CD14-positive monocyte (primary cell): Measurements from ENCODE around the gene CCDC106. TPM values are rescaled to one million over a fixed set of nuclear protein-coding genes. Genes with fewer than 3 reads are reported as not detected.

ENCODE experiments used
- DNase-seq, 3 donors: peaks; one replicate each; pipeline ENCODE4 v3.0.0-alpha.2; 2011 to 2022
- H2AFZ ChIP-seq: 2 replicates; pipeline ENCODE4 v1.6.0; 2012; ENCODE audit warnings: mild to moderate bottlenecking, low read depth, low read length, inconsistent platforms; ENCODE audit not compliant: insufficient read depth, poor library complexity, severe bottlenecking
- H3K27ac ChIP-seq, 2 donors: 1 replicate in 1 of 2; 2 replicates in 1 of 2; pipeline ENCODE4 v1.5.1; 2012 to 2013; ENCODE audit warnings: low read length in 2 of 2, control low read depth in 1 of 2, inconsistent platforms in 1 of 2, low read depth in 1 of 2, mild to moderate bottlenecking in 1 of 2
- H3K27me3 ChIP-seq, 2 donors: one replicate each; pipeline versions ENCODE4 v1.6.0 to v1.6.1; 2011 to 2013; ENCODE audit warnings: low read length in 2 of 2; ENCODE audit not compliant: control insufficient read depth in 2 of 2, insufficient read depth in 2 of 2
- H3K36me3 ChIP-seq, 2 donors: replicated peaks in 1 of 2; 1 replicate in 1 of 2; 2 replicates in 1 of 2; pipeline versions ENCODE4 v1.5.1 to v1.6.1; 2012 to 2013; ENCODE audit warnings: low read length in 2 of 2, control low read depth in 1 of 2, inconsistent platforms in 1 of 2, mild to moderate bottlenecking in 1 of 2; ENCODE audit not compliant: insufficient read depth in 2 of 2, control insufficient read depth in 1 of 2
- H3K4me1 ChIP-seq, 2 donors: 1 replicate in 1 of 2; 2 replicates in 1 of 2; pipeline versions ENCODE4 v1.5.1 to v1.6.1; 2012 to 2013; ENCODE audit warnings: low read length in 2 of 2, control low read depth in 1 of 2, inconsistent platforms in 1 of 2, mild to moderate bottlenecking in 1 of 2, moderate library complexity in 1 of 2; ENCODE audit not compliant: insufficient read depth in 2 of 2, control insufficient read depth in 1 of 2
- H3K4me2 ChIP-seq: replicated peaks from 2 replicates; pipeline ENCODE3; 2012; ENCODE audit warnings: low read length, moderate library complexity, mild to moderate bottlenecking; ENCODE audit not compliant: poor library complexity, severe bottlenecking; ENCODE audit errors: extremely low read depth
- H3K4me3 ChIP-seq, 3 experiments: fragments of 200-600 bp in 1 of 3; sonication (generic) in 1 of 3; replicated peaks in 1 of 3; 1 replicate in 2 of 3; 2 replicates in 1 of 3; pipeline ENCODE4 v1.5.1; 2011 to 2013; ENCODE audit warnings: low read length in 3 of 3, mild to moderate bottlenecking in 3 of 3, control low read depth in 2 of 3, low read depth in 2 of 3, inconsistent platforms in 1 of 3, moderate library complexity in 1 of 3
- H3K79me2 ChIP-seq: 2 replicates; pipeline ENCODE4 v1.6.0; 2012; ENCODE audit warnings: mild to moderate bottlenecking, control low read depth, inconsistent platforms, low read length, moderate library complexity; ENCODE audit not compliant: insufficient read depth
- H3K9ac ChIP-seq: 2 replicates; pipeline ENCODE4 v1.6.0; 2017; ENCODE audit warnings: low read length, mild to moderate bottlenecking; ENCODE audit not compliant: insufficient read depth, poor library complexity, severe bottlenecking
- H3K9me3 ChIP-seq, 2 donors: replicated peaks in 1 of 2; 1 replicate in 1 of 2; 2 replicates in 1 of 2; pipeline versions ENCODE4 v1.5.1 to v1.6.1; 2012 to 2013; ENCODE audit warnings: low read length in 2 of 2, control low read depth in 1 of 2; ENCODE audit not compliant: control insufficient read depth in 1 of 2, insufficient read depth in 1 of 2
- H4K20me1 ChIP-seq: 2 replicates; pipeline ENCODE4 v1.6.0; 2012; ENCODE audit warnings: mild to moderate bottlenecking, low read length, control low read depth, moderate library complexity; ENCODE audit not compliant: insufficient read depth
- H3K27ac Mint-ChIP-seq, 7 donors: one replicate each; pipeline ENCODE4 v1.8.0; 2020; ENCODE audit warnings: mild to moderate bottlenecking in 7 of 7, mixed read lengths in 7 of 7, moderate library complexity in 6 of 7, inconsistent platforms in 2 of 7
- H3K27me3 Mint-ChIP-seq, 3 donors: one replicate each; pipeline ENCODE4 v1.8.0; 2021 to 2022; ENCODE audit warnings: low read depth in 3 of 3, mild to moderate bottlenecking in 3 of 3, mixed read lengths in 3 of 3, moderate library complexity in 3 of 3, inconsistent platforms in 1 of 3
- H3K36me3 Mint-ChIP-seq, 2 donors: one replicate each; pipeline ENCODE4 v1.8.0; 2020; ENCODE audit warnings: mixed read lengths in 2 of 2, inconsistent platforms in 1 of 2, mild to moderate bottlenecking in 1 of 2
- H3K4me1 Mint-ChIP-seq: one replicate; pipeline ENCODE4 v1.8.0; 2020; ENCODE audit warnings: mild to moderate bottlenecking, mixed read lengths
- H3K4me3 Mint-ChIP-seq, 2 donors: one replicate each; pipeline ENCODE4 v1.8.0; 2020; ENCODE audit warnings: mild to moderate bottlenecking in 2 of 2, mixed read lengths in 2 of 2, moderate library complexity in 1 of 2
- H3K9me3 Mint-ChIP-seq, 7 donors: one replicate each; pipeline ENCODE4 v1.8.0; 2020 to 2022; ENCODE audit warnings: mixed read lengths in 7 of 7, mild to moderate bottlenecking in 6 of 7, moderate library complexity in 6 of 7, inconsistent platforms in 2 of 7
- CTCF ChIP-seq: fragments of 200-600 bp; IDR thresholded peaks from one replicate; pipeline ENCODE4 v1.8.0; 2022; ENCODE audit warnings: antibody characterized with exemption, mild to moderate bottlenecking
- WGBS: methylation state at CpG from one replicate; pipeline ENCODE4 v1.1.5; 2013; ENCODE audit warnings: missing lambda C conversion rate; ENCODE audit not compliant: insufficient coverage; 5-methylcytosine and 5-hydroxymethylcytosine counted together
- intact Hi-C, 2 donors: fragments of 100-400 bp; cut with micrococcal nuclease; formaldehyde crosslinking; loops; one replicate each; pipeline versions ENCODE4 v1.15.0 to v1.15.1; 2023
- polyA plus RNA-seq, 3 donors: library from polyadenylated mRNA; depleted of rRNA in 1 of 3; unstranded in 2 of 3; stranded (reverse) in 1 of 3; fragments of 300-500 nt in 2 of 3; fragments of >200 nt in 1 of 3; fragmentation: Illumina TruSeq in 2 of 3; gene quantifications; 1 replicate in 2 of 3; 2 replicates in 1 of 3; pipeline ENCODE4 v1.2.3, GENCODE V29; 2012 to 2021

CCDC106 gene
- polyA plus RNA-seq, 3 donors: 0.74 to 2.4 (median 1.2) TPM

DNA sequence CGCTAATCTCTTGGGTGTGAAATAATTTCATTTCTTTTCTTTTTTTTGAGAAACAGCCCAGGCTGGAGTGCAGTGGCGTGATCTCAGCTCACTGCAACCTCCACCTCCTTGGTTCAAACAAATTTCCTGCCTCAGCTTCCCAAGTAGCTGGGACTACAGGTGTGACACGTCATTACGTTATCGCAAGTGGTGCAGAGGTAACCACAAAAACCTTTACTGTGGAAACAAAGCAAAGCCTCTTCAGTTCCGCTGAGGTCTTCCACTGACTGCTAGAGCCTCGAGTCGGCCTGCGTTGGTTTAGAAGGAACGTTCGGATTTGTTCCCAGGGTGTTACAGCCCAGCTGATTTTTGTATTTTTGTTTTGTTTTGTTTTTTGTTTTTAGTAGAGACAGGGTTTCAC is 21.7 kb upstream of the CCDC106 start:
- Mint-ChIP-seq H3K4me3 (no peak overlapping the region), H3K4me1 (peaks cover 20% of the 10 kb centered on the region), H3K9me3 (peaks cover 0 to 2% (median 0%) of the 10 kb centered on the region in 7 donors), H3K36me3 (peaks cover 0 to 4% of the 10 kb centered on the region in 2 donors), H3K27ac (no peak overlapping the region), H3K27me3 (peaks cover 1 to 7% (median 3%) of the 10 kb centered on the region in 3 donors)
- no peaks in the 10 kb centered on the region for H3K9me3 ChIP-seq
- no peak overlapping the region for H3K4me2 ChIP-seq
- no peak overlapping the region for H3K27ac ChIP-seq
- H2AFZ ChIP-seq: no peak overlapping the region
- H3K36me3 ChIP-seq: no peaks in the 10 kb centered on the region
- H3K9ac ChIP-seq: no peak overlapping the region
- H3K79me2 ChIP-seq: peaks cover 17% of the 10 kb centered on the region
- H3K4me1 ChIP-seq: peaks cover 25 to 34% of the 10 kb centered on the region in 2 donors
- DNase-seq: no peak
- no peaks in the 10 kb centered on the region for H3K27me3 ChIP-seq
- 92% methylated on average over 8 of the region's 11 CpGs for WGBS
- H3K4me3 ChIP-seq: no peak overlapping the region
- intact Hi-C loops: no loop called here
- TF ChIP-seq CTCF: no peak
- no peaks in the 10 kb centered on the region for H4K20me1 ChIP-seq

- Histone ChIP-seq H3K9ac (no peak overlapping the region), H3K4me1 (peaks cover 28 to 41% of the 10 kb centered on the region in 2 donors), H3K27ac (no peak overlapping the region), H2AFZ (no peak overlapping the region), H4K20me1 (no peaks in the 10 kb centered on the region), H3K79me2 (peaks cover 26% of the 10 kb centered on the region), H3K27me3 (no peaks in the 10 kb centered on the region), H3K36me3 (no peaks in the 10 kb centered on the region), H3K4me2 (no peak overlapping the region), H3K4me3 (no peak overlapping the region), H3K9me3 (no peaks in the 10 kb centered on the region)
- intact Hi-C loops: loop anchor here (5.0 to 10.0 kb wide), 3 partner anchors 50 to 182 kb away; partner anchors contain the start of gene ZNF579 (in 1 of the 2)
- peak; percentile 68 for TF ChIP-seq CTCF
- Mint-ChIP-seq H3K4me3 (no peak overlapping the region), H3K4me1 (peaks cover 48% of the 10 kb centered on the region), H3K27me3 (peaks cover 0 to 6% (median 3%) of the 10 kb centered on the region in 3 donors), H3K27ac (peak overlapping the region in 3 of 7 donors; percentile 57 to 81 (median 58)), H3K9me3 (no peaks in the 10 kb centered on the region), H3K36me3 (peaks cover 0 to 7% of the 10 kb centered on the region in 2 donors)
- DNase-seq: peak; percentile 85 to 93 (median 92)
- WGBS: no CpG with 5 or more reads among the region's 3 CpGs
Measured at GRCh38 chr19:55632463-55632834, 15.6 kb upstream of the CCDC106 start.
